OCI-LY7 (cell line): ENCODE results near the gene ZNF550. TPM values are rescaled to one million over a fixed set of nuclear protein-coding genes. Genes with fewer than 3 reads are reported as not detected.
A peak's percentile ranks its signal among the peaks of the same experiment; 100 is the strongest.

Experiments used
- BruUV-seq: library from RNA; stranded (reverse); fragments of 400-500 nt; replicated peaks from 2 replicates; lab custom pipeline; 2021; lab: Mats Ljungman, UMichigan
- CTCF ChIA-PET: fragments of 300-600 bp; sonication (Branson Sonifier 250); formaldehyde crosslinking; loops from one replicate; lab custom pipeline; 2022; ENCODE audit warnings: antibody characterized with exemption; ENCODE audit not compliant: unreplicated experiment; lab: Charles Lee
- POLR2A ChIA-PET: fragments of 300-600 bp; sonication (Branson Sonifier 250); formaldehyde crosslinking; loops from one replicate; lab custom pipeline; 2022; ENCODE audit warnings: antibody characterized with exemption; lab: Charles Lee
- DNase-seq: peaks from one replicate; pipeline ENCODE4 v3.0.0-alpha.2; 2015; ENCODE audit warnings: low spot score
- H2AFZ ChIP-seq: fragments of 200-600 bp; sonication (generic), shearing (Covaris generic); 2 replicates; pipeline ENCODE4 v1.6.1; 2014; ENCODE audit warnings: mild to moderate bottlenecking, antibody characterized with exemption, low read length, moderate library complexity
- H3K27ac ChIP-seq: fragments of 200-600 bp; sonication (generic); 2 replicates; pipeline ENCODE4 v1.5.1; 2014; ENCODE audit warnings: mixed run types, low read depth, mild to moderate bottlenecking, moderate library complexity, low read length, inconsistent platforms; ENCODE audit not compliant: poor library complexity, severe bottlenecking
- H3K36me3 ChIP-seq: fragments of 200-600 bp; sonication (generic); 2 replicates; pipeline ENCODE4 v1.6.1; 2014; ENCODE audit warnings: mild to moderate bottlenecking, antibody characterized with exemption, low read length, moderate library complexity, mixed read lengths; ENCODE audit not compliant: insufficient read depth
- H3K4me1 ChIP-seq: fragments of 200-600 bp; sonication (generic); 2 replicates; pipeline ENCODE4 v1.5.1; 2014; ENCODE audit warnings: mild to moderate bottlenecking, low read length; ENCODE audit not compliant: insufficient read depth, poor library complexity, severe bottlenecking
- H3K4me2 ChIP-seq: fragments of 200-600 bp; sonication (generic); 2 replicates; pipeline ENCODE4 v1.6.1; 2014; ENCODE audit warnings: mild to moderate bottlenecking, low read length
- H3K4me3 ChIP-seq: fragments of 200-600 bp; sonication (generic); 2 replicates; pipeline ENCODE4 v1.5.1; 2014; ENCODE audit warnings: mild to moderate bottlenecking, low read depth, low read length; ENCODE audit not compliant: poor library complexity, severe bottlenecking
- H3K79me2 ChIP-seq: fragments of 200-600 bp; sonication (generic); 2 replicates; pipeline ENCODE4 v1.6.1; 2016; ENCODE audit warnings: low read depth, mild to moderate bottlenecking, low read length, moderate library complexity, mixed read lengths; ENCODE audit not compliant: insufficient read depth
- H3K9me2 ChIP-seq: fragments of 200-600 bp; sonication (generic); 2 replicates; pipeline ENCODE4 v1.6.1; 2016; ENCODE audit warnings: mild to moderate bottlenecking, low read length, mixed read lengths; ENCODE audit not compliant: insufficient read depth
- H3K9me3 ChIP-seq: fragments of 200-600 bp; sonication (generic); 2 replicates; pipeline ENCODE4 v1.6.1; 2014; ENCODE audit warnings: mild to moderate bottlenecking, mixed run types, low read length, mixed read lengths
- H4K20me1 ChIP-seq: fragments of 200-600 bp; sonication (generic); 2 replicates; pipeline ENCODE4 v1.6.1; 2014; ENCODE audit warnings: mild to moderate bottlenecking, antibody characterized with exemption, low read length, moderate library complexity, mixed read lengths; ENCODE audit not compliant: insufficient read depth
- CTCF ChIP-seq: fragments of 200-600 bp; sonication (generic); conservative IDR thresholded peaks from 2 replicates; pipeline ENCODE4 v1.5.1; 2014; ENCODE audit warnings: mild to moderate bottlenecking, antibody characterized with exemption, low read length, moderate library complexity, mixed read lengths
- EZH2phosphoT487 ChIP-seq: fragments of 200-600 bp; sonication (generic); IDR thresholded peaks from 2 replicates; pipeline ENCODE4 v1.6.1; 2018; ENCODE audit warnings: low read depth, borderline replicate concordance, mild to moderate bottlenecking, mixed run types, antibody characterized with exemption, low read length, moderate library complexity, mixed read lengths
- intact Hi-C: fragments of 100-400 bp; cut with micrococcal nuclease; formaldehyde crosslinking; loops from one replicate; pipeline ENCODE4 v1.10.0; 2022; ENCODE audit not compliant: unreplicated experiment
- total RNA-seq, 2 experiments: library from RNA; depleted of rRNA in 1 of 2; stranded (reverse); fragments of >200 nt in 1 of 2; shearing (Covaris generic) in 1 of 2; gene quantifications; 2 replicates each; pipeline ENCODE4 v1.2.3, GENCODE V29; 2014 to 2022

The ZNF550 gene
- total RNA-seq, 2 experiments from 2014 or later, result 6.3 to 6.8 TPM

DNA sequence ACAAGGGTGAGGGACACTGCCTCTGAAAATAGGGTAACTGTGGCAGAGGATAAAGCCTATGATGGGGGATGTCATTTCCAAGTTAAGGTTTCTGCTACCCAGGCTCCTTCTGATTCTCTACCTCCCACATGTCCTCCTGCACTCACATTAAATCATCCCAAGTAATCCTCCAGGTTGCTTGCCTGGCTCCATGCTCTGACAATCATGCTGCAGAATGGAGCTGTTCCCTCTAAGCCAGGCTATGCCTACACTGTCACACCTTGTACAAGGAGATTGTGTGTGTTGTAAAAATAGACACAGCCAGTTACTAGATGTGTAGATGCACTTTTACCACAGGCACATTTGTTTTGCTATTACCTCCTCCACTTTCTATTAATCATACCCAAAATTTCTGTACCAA lies 11.0 kb upstream of the ZNF550 start:
- intact Hi-C loops, result no loop called here
- no TSS peak for BruUV-seq
- no peaks in the 10 kb centered on the region for H3K79me2 ChIP-seq
- H3K36me3 ChIP-seq, result peaks cover 52% of the 10 kb centered on the region
- CTCF ChIA-PET, result no interaction called here
- H2AFZ ChIP-seq, result no peak overlapping the region
- H3K9me3 ChIP-seq, result peaks cover 35% of the 10 kb centered on the region
- H4K20me1 ChIP-seq, result no peaks in the 10 kb centered on the region
- no peaks in the 10 kb centered on the region for H3K9me2 ChIP-seq
- H3K27ac ChIP-seq, result no peak overlapping the region
- no peak for DNase-seq
- POLR2A ChIA-PET, result no interaction called here
- no peak overlapping the region for H3K4me2 ChIP-seq
- no peaks in the 10 kb centered on the region for H3K4me1 ChIP-seq
- TF ChIP-seq EZH2phosphoT487, result no peak
- TF ChIP-seq CTCF, result no peak
- H3K4me3 ChIP-seq, result no peak overlapping the region

GRCh38 chr19:57566396-57567265 lies 7.0 kb upstream of the ZNF550 start:
- Histone ChIP-seq H3K27ac (no peak overlapping the region), H3K36me3 (peaks cover 11% of the 10 kb centered on the region), H3K4me3 (no peak overlapping the region), H3K4me1 (no peaks in the 10 kb centered on the region), H2AFZ (no peak overlapping the region), H3K79me2 (no peaks in the 10 kb centered on the region), H3K4me2 (no peak overlapping the region), H3K9me3 (peaks cover 44% of the 10 kb centered on the region), H4K20me1 (no peaks in the 10 kb centered on the region), H3K9me2 (no peaks in the 10 kb centered on the region)
- CTCF ChIA-PET, result no interaction called here
- intact Hi-C loops, result no loop called here
- peak; percentile 77 for DNase-seq
- TF ChIP-seq CTCF (peak; percentile 38; the same call in 1 of the 2 replicates), EZH2phosphoT487 (no peak)
- BruUV-seq, result no TSS peak
- POLR2A ChIA-PET, result no interaction called here

- no peak for DNase-seq
- TF ChIP-seq CTCF (no peak), EZH2phosphoT487 (no peak)
- Histone ChIP-seq H3K79me2 (no peaks in the 10 kb centered on the region), H4K20me1 (no peaks in the 10 kb centered on the region), H3K36me3 (no peaks in the 10 kb centered on the region), H3K4me2 (no peak overlapping the region), H3K9me3 (peaks cover 60% of the 10 kb centered on the region), H3K4me3 (no peak overlapping the region), H3K4me1 (no peaks in the 10 kb centered on the region), H3K27ac (no peak overlapping the region), H3K9me2 (no peaks in the 10 kb centered on the region), H2AFZ (no peak overlapping the region)
- CTCF ChIA-PET, result no interaction called here
- intact Hi-C loops, result no loop called here
- BruUV-seq, result no TSS peak
- POLR2A ChIA-PET, result no interaction called here
These were observed 3.9 kb upstream of the ZNF550 start for GRCh38 chr19:57563547-57563946.
